ENCODE data around the gene TMEM203. TPM values are rescaled to one million over a fixed set of nuclear protein-coding genes. Genes with fewer than 3 reads are reported as not detected.

TMEM203 gene
- polyA plus RNA-seq, 1 donor from 2014 or later = 61.1 TPM

- no peak for TF ChIP-seq SMC3 (conservative IDR thresholded peaks at IDR 0.05; ENCODE audit: poor library complexity)
- Histone ChIP-seq H3K9ac (ENCODE audit: low read length) (no peak overlapping the region), H3K9me3 (ENCODE audit: low read length) (no peaks in the 10 kb centered on the region), H3K9me2 (ENCODE audit: insufficient read depth, low read length) (no peaks in the 10 kb centered on the region), H3K4me3 (ENCODE audit: low read length) (no peak overlapping the region), H3K36me3 (ENCODE audit: insufficient read depth, low read length) (no peaks in the 10 kb centered on the region), H3K79me2 (replicated peaks; ENCODE audit: insufficient read depth, low read length) (peaks cover 11% of the 10 kb centered on the region), H4K20me1 (ENCODE audit: insufficient read depth) (no peaks in the 10 kb centered on the region), H3K4me2 (ENCODE audit: low read length) (no peak overlapping the region), H2AFZ (ENCODE audit: low read depth, low read length) (no peak overlapping the region), H3K27me3 (ENCODE audit: insufficient read depth, low read depth, low read length) (no peaks in the 10 kb centered on the region), H3K27ac (ENCODE audit: low read length) (no peak overlapping the region), H3F3A (ENCODE audit: insufficient read depth, low read length, poor library complexity, severe bottlenecking) (no peaks in the 10 kb centered on the region)
Observed at GRCh38 chr9:137182836-137183235, 22.6 kb downstream of the TMEM203 start.

- Histone ChIP-seq H3K4me3 (ENCODE audit: low read length) (no peak overlapping the region), H3K79me2 (replicated peaks; ENCODE audit: insufficient read depth, low read length) (no peaks in the 10 kb centered on the region), H3K4me2 (ENCODE audit: low read length) (no peak overlapping the region)
Observed at GRCh38 chr9:137181680-137182079, 23.8 kb downstream of the TMEM203 start.

More at GRCh38 chr9:137181680-137182079, 23.8 kb downstream of the TMEM203 start:
- H3K27me3 ChIP-seq (ENCODE audit: insufficient read depth, low read depth, low read length) = no peaks in the 10 kb centered on the region
- H3K9me3 ChIP-seq (ENCODE audit: low read length) = no peaks in the 10 kb centered on the region
- no peak overlapping the region for H3K9ac ChIP-seq (ENCODE audit: low read length)
- H3F3A ChIP-seq (ENCODE audit: insufficient read depth, low read length, poor library complexity, severe bottlenecking) = no peaks in the 10 kb centered on the region
- H3K36me3 ChIP-seq (ENCODE audit: insufficient read depth, low read length) = no peaks in the 10 kb centered on the region
- no peak overlapping the region for H2AFZ ChIP-seq (ENCODE audit: low read depth, low read length)
- H3K27ac ChIP-seq (ENCODE audit: low read length) = no peak overlapping the region
- H3K9me2 ChIP-seq (ENCODE audit: insufficient read depth, low read length) = no peaks in the 10 kb centered on the region
- TF ChIP-seq REST (IDR thresholded peaks at IDR 0.05; ENCODE audit: borderline replicate concordance) = no peak
- no peak for TF ChIP-seq TAF1 (IDR thresholded peaks at IDR 0.05; ENCODE audit: low read depth)
- TF ChIP-seq CTCF (IDR thresholded peaks at IDR 0.05; ENCODE audit: poor library complexity, severe bottlenecking) = no peak
- no peaks in the 10 kb centered on the region for H4K20me1 ChIP-seq (ENCODE audit: insufficient read depth)
